ENCODE results near the gene ZSWIM1.

DNA sequence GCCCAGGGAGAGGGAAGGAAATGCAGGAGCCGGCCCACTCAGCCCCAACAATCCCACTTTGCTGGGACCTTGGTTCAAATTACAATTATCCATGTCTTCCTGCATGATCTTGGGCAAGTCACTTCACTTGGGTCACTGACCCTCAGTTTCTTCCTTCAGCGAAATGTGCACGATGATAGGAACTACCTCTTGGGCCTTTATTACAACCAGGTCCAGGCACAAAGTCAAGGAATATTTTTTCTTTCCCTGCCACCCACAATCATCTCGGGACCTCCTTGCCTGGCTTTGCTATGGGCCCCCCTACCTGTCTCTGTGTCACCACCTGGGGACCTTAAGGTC lies 31.3 kb downstream of the ZSWIM1 start:
- no peak for TF ChIP-seq POLR2AphosphoS5 (IDR thresholded peaks at IDR 0.05; ENCODE audit: low read depth, low read length)
- TF ChIP-seq POLR2A (IDR thresholded peaks at IDR 0.05; ENCODE audit: low read depth, low read length), result no peak

Measured in GM12892 (cell line).